Upper lobe of right lung (tissue), 1 donor: Measurements from ENCODE around the gene TPPP2. TPM values are rescaled to one million over a fixed set of nuclear protein-coding genes. Genes with fewer than 3 reads are reported as not detected.

Experiments
- ATAC-seq: fragments of 200-7000 bp; cut with Tn5 transposase; one replicate; pipeline ENCODE4 v1.9.1; 2020; ENCODE audit warnings: mild to moderate bottlenecking, moderate library complexity
- DNase-seq: peaks from one replicate; pipeline ENCODE4 v3.0.0-alpha.2; 2020
- H3K27ac ChIP-seq: fragments of 200-600 bp; one replicate; pipeline ENCODE4 v1.8.0; 2022
- H3K27me3 ChIP-seq: fragments of 200-600 bp; one replicate; pipeline ENCODE4 v1.8.0; 2022; ENCODE audit warnings: mild to moderate bottlenecking
- H3K36me3 ChIP-seq: fragments of 200-600 bp; one replicate; pipeline ENCODE4 v1.8.0; 2022
- H3K4me1 ChIP-seq: fragments of 200-600 bp; one replicate; pipeline ENCODE4 v1.8.0; 2022
- H3K4me3 ChIP-seq: fragments of 200-600 bp; one replicate; pipeline ENCODE4 v1.8.0; 2022; ENCODE audit warnings: mild to moderate bottlenecking
- H3K9me3 ChIP-seq: fragments of 200-600 bp; one replicate; pipeline ENCODE4 v1.8.0; 2022
- intact Hi-C: fragments of 100-400 bp; cut with DNase I; formaldehyde crosslinking; loops from one replicate; pipeline ENCODE4 v1.11.0; 2022
- total RNA-seq: library from RNA; stranded (reverse); fragmentation: NEBNext Ultra II Directional; extraction: Animal tissue kit (Norgen Biotek cat#: 25700); gene quantifications from one replicate; pipeline ENCODE4 v1.2.1, GENCODE V29; 2021
- TF ChIP-seq, protein P1 (sequence below): fragments of 200-600 bp; IDR thresholded peaks from one replicate; pipeline ENCODE4 v1.8.0; 2022; ENCODE audit warnings: antibody characterized with exemption
- donor health status: DM: no; HTN: yes; CAD: no; lungs with severe emphysema.

The TPPP2 gene
- total RNA-seq, 1 donor from 2014 or later: not detected

DNA sequence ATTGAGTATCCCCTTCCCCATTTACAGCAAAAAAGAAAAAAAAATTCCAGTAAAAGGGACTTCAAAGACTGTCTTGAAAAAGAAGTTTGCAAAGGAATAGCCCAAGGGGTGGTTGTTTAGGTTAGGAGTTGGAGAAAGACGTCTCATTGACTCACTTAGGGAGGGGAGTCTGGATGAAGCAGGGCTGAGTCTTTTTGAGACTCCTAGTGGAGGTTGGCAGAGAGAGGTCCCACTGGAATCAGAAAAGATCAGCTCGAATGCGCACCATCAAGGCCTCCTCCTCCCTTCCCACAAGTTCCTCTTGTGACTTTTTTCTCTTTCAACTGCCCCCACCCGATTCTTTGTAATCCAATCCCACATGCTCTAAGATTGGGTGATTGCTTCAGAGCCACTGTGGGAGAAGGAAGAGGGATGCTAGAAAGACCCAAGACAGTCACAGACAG is 42.0 kb downstream of the TPPP2 start:
- Histone ChIP-seq H3K27me3 (no peaks in the 10 kb centered on the region), H3K27ac (peak overlapping the region; percentile 65), H3K4me1 (peaks cover 26% of the 10 kb centered on the region), H3K4me3 (peak overlapping the region; percentile 70), H3K9me3 (no peaks in the 10 kb centered on the region), H3K36me3 (peaks cover 18% of the 10 kb centered on the region)
- ATAC-seq (no peak), DNase-seq (no peak)
- intact Hi-C loops: no loop called here
- TF ChIP-seq, protein P1, sequence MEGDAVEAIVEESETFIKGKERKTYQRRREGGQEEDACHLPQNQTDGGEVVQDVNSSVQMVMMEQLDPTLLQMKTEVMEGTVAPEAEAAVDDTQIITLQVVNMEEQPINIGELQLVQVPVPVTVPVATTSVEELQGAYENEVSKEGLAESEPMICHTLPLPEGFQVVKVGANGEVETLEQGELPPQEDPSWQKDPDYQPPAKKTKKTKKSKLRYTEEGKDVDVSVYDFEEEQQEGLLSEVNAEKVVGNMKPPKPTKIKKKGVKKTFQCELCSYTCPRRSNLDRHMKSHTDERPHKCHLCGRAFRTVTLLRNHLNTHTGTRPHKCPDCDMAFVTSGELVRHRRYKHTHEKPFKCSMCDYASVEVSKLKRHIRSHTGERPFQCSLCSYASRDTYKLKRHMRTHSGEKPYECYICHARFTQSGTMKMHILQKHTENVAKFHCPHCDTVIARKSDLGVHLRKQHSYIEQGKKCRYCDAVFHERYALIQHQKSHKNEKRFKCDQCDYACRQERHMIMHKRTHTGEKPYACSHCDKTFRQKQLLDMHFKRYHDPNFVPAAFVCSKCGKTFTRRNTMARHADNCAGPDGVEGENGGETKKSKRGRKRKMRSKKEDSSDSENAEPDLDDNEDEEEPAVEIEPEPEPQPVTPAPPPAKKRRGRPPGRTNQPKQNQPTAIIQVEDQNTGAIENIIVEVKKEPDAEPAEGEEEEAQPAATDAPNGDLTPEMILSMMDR: no peak

GRCh38 chr14:21072781-21073339 is 42.8 kb downstream of the TPPP2 start:
- no peak overlapping the region for H3K27ac ChIP-seq
- ATAC-seq: no peak
- no peak for DNase-seq
- peaks cover 26% of the 10 kb centered on the region for H3K4me1 ChIP-seq
- no peak overlapping the region for H3K4me3 ChIP-seq
- intact Hi-C loops: no loop called here
- H3K27me3 ChIP-seq: no peaks in the 10 kb centered on the region
- H3K9me3 ChIP-seq: no peaks in the 10 kb centered on the region
- peaks cover 18% of the 10 kb centered on the region for H3K36me3 ChIP-seq
- TF ChIP-seq, protein P1: no peak

DNA sequence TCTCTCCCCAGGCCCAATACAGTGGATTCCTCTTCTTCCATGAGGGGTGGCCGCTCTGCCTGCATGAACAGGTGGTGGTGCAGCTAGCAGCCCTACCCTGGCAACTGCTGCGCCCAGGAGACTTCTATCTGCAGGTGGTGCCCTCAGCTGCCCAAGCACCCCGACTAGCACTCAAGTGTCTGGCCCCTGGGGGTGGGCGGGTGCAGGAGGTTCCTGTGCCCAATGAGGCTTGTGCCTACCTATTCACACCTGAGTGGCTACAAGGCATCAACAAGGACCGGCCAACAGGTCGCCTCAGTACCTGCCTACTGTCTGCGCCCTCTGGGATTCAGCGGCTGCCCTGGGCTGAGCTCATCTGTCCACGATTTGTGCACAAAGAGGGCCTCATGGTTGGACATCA is 43.9 kb downstream of the TPPP2 start:
- no peak for ATAC-seq
- H3K36me3 ChIP-seq: peaks cover 27% of the 10 kb centered on the region
- no peak overlapping the region for H3K27ac ChIP-seq
- intact Hi-C loops: no loop called here
- no peaks in the 10 kb centered on the region for H3K9me3 ChIP-seq
- TF ChIP-seq, protein P1: no peak
- no peak for DNase-seq
- no peaks in the 10 kb centered on the region for H3K27me3 ChIP-seq
- H3K4me1 ChIP-seq: peaks cover 21% of the 10 kb centered on the region
- H3K4me3 ChIP-seq: no peak overlapping the region

GRCh38 chr14:21074398-21075272 is 44.6 kb downstream of the TPPP2 start:
- peaks cover 34% of the 10 kb centered on the region for H3K36me3 ChIP-seq
- intact Hi-C loops: no loop called here
- TF ChIP-seq, protein P1: no peak
- H3K4me1 ChIP-seq: peaks cover 14% of the 10 kb centered on the region
- H3K27ac ChIP-seq: no peak overlapping the region
- ATAC-seq (no peak), DNase-seq (no peak)
- H3K27me3 ChIP-seq: no peaks in the 10 kb centered on the region
- no peaks in the 10 kb centered on the region for H3K9me3 ChIP-seq
- no peak overlapping the region for H3K4me3 ChIP-seq

GRCh38 chr14:21075719-21076437 is 45.9 kb downstream of the TPPP2 start:
- no peak for ATAC-seq
- peaks cover 45% of the 10 kb centered on the region for H3K36me3 ChIP-seq

More at GRCh38 chr14:21075719-21076437, 45.9 kb downstream of the TPPP2 start:
- H3K27ac ChIP-seq: no peak overlapping the region
- no peak overlapping the region for H3K4me3 ChIP-seq
- peaks cover 12% of the 10 kb centered on the region for H3K4me1 ChIP-seq
- TF ChIP-seq, protein P1: no peak
- DNase-seq: no peak
- H3K27me3 ChIP-seq: no peaks in the 10 kb centered on the region
- intact Hi-C loops: no loop called here
- no peaks in the 10 kb centered on the region for H3K9me3 ChIP-seq
